ENCODE results near the gene VARS1.
"Not testable (repeated sequence)": the region's sequence is repeated elsewhere in the genome, so short reads cannot be mapped to it uniquely, and the experiment has no call there.

The VARS1 gene

GRCh38 chr6:31822036-31822821 lies 26.7 kb upstream of the VARS1 start:
- DNase-seq (ENCODE audit: low spot score): peak; percentile 89

- peak; percentile 56 for DNase-seq (ENCODE audit: low spot score)
Observed at GRCh38 chr6:31821301-31822035, 25.9 kb upstream of the VARS1 start.

GRCh38 chr6:31820399-31820798 lies 24.8 kb upstream of the VARS1 start:
- DNase-seq (ENCODE audit: low spot score): not testable (repeated sequence)

GRCh38 chr6:31819871-31820299 lies 24.3 kb upstream of the VARS1 start:
- no peak for DNase-seq (ENCODE audit: low spot score)

GRCh38 chr6:31817929-31818511 lies 22.5 kb upstream of the VARS1 start:
- DNase-seq (ENCODE audit: low spot score): not testable (repeated sequence)

GRCh38 chr6:31817133-31817928 lies 21.8 kb upstream of the VARS1 start:
- DNase-seq (ENCODE audit: low spot score): not testable (repeated sequence)

GRCh38 chr6:31815025-31815838 lies 19.7 kb upstream of the VARS1 start, which contains the start of the genes HSPA1A and HSPA1L:
Gene HSPA1A (plus strand): TSS chr6:31815543. CDS start chr6:31815757, 214 bp downstream.
Gene HSPA1L (minus strand): TSS chr6:31815283. CDS start chr6:31811972, 3,311 bp downstream.
- DNase-seq (ENCODE audit: low spot score): peak; percentile 95

GRCh38 chr6:31814677-31815024 lies 19.1 kb upstream of the VARS1 start:
- peak; percentile 94 for DNase-seq (ENCODE audit: low spot score)

GRCh38 chr6:31813465-31813849 lies 17.9 kb upstream of the VARS1 start:
- no peak for DNase-seq (ENCODE audit: low spot score)

- DNase-seq (ENCODE audit: low spot score): no peak
Observed at GRCh38 chr6:31811645-31812044, 16.1 kb upstream of the VARS1 start.

- not testable (repeated sequence) for DNase-seq (ENCODE audit: low spot score)
Observed at GRCh38 chr6:31808599-31808998, 13.0 kb upstream of the VARS1 start.

GRCh38 chr6:31806470-31807272 lies 11.1 kb upstream of the VARS1 start, which contains the start of gene LSM2:
Gene LSM2 (minus strand): TSS chr6:31806966. CDS start chr6:31806757, 209 bp downstream.
- DNase-seq (ENCODE audit: low spot score): peak; percentile 99

GRCh38 chr6:31805939-31806469 lies 10.5 kb upstream of the VARS1 start:
- no peak for DNase-seq (ENCODE audit: low spot score)

GRCh38 chr6:31801031-31801927 lies 5.7 kb upstream of the VARS1 start:
- not testable (repeated sequence) for DNase-seq (ENCODE audit: low spot score)

- DNase-seq (ENCODE audit: low spot score): no peak
Observed at GRCh38 chr6:31799781-31800180, 4.2 kb upstream of the VARS1 start.

- no peak for DNase-seq (ENCODE audit: low spot score)
Observed at GRCh38 chr6:31797588-31797987, 2.0 kb upstream of the VARS1 start.

GRCh38 chr6:31796993-31797385 lies 1.4 kb upstream of the VARS1 start:
- DNase-seq (ENCODE audit: low spot score): no peak

- no peak for DNase-seq (ENCODE audit: low spot score)
Observed at GRCh38 chr6:31794866-31795615, 511 bp downstream of the VARS1 start.
